GM12865 (cell line): ENCODE data around the gene RNASEL.

Experiments
- DNase-seq: peaks from one replicate; pipeline ENCODE4 v3.0.0; 2010; ENCODE audit warnings: low read depth
- H3K4me3 ChIP-seq: 2 replicates; pipeline ENCODE4 v1.5.1; 2011; ENCODE audit warnings: mild to moderate bottlenecking, low read depth, low read length, control low read depth
- CTCF ChIP-seq: IDR thresholded peaks from 2 replicates; pipeline ENCODE4 v1.5.1; 2011; ENCODE audit warnings: low read length, control low read depth, low read depth, inconsistent platforms; ENCODE audit not compliant: insufficient read depth; ENCODE audit errors: missing control alignments

RNASEL gene

DNA sequence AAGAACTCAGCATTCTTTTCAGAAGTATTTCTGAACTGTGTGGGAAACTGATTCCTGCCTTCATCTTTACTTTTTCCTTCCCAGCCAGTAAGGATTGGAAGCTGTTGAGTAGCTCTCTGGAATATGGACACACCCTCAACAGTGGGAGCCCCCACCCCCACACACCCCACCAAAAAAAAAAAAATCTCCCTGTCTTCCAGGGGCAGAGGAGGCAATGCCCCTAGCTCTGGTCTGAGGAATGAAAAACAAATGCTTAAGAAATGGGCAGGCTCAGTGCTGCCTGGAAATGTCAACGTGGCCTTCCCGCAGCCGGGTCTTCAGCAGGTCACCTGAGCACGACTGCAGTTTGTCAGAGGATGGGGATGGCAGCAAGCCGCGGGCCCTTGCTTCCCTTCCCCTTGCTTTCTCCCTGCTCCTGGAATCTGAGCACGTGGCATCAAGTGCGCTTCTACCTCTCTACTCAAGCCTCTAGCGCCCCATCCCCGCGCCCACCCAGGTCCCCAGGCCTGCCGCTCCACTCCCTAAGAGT, 14.7 kb upstream of the RNASEL start:
- no peak for TF ChIP-seq CTCF
- DNase-seq = peak; percentile 48

GRCh38 chr1:182602935-182603645, 14.0 kb upstream of the RNASEL start:
- H3K4me3 ChIP-seq = peak overlapping the region; percentile 81
- DNase-seq = no peak
- no peak for TF ChIP-seq CTCF

More for the DNA sequence above, 14.7 kb upstream of the RNASEL start:
- H3K4me3 ChIP-seq = peak overlapping the region; percentile 81

GRCh38 chr1:182601913-182602312, 12.9 kb upstream of the RNASEL start:
- no peak for DNase-seq
- H3K4me3 ChIP-seq = peak overlapping the region; percentile 81
- no peak for TF ChIP-seq CTCF

DNA sequence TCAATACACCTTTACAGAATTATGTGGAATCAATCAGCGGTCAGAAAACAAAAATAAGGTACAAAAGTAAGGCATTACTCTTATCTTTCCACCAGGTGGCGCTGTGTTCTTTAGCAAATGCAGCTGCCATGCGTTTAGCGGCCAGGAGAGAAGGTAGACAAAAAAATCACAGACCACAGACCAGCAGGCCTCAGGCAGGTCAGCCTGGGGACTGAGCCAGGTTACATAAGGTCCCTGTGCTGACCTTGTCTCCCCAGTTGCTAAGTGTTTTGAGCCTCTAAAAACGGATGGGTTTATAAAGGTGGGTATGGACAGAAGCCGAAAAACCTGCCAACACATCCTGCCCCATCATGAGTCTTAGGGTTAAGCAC, 12.3 kb upstream of the RNASEL start:
- DNase-seq = peak; percentile 93
- TF ChIP-seq CTCF = peak; percentile 71
- H3K4me3 ChIP-seq = peak overlapping the region; percentile 81

DNA sequence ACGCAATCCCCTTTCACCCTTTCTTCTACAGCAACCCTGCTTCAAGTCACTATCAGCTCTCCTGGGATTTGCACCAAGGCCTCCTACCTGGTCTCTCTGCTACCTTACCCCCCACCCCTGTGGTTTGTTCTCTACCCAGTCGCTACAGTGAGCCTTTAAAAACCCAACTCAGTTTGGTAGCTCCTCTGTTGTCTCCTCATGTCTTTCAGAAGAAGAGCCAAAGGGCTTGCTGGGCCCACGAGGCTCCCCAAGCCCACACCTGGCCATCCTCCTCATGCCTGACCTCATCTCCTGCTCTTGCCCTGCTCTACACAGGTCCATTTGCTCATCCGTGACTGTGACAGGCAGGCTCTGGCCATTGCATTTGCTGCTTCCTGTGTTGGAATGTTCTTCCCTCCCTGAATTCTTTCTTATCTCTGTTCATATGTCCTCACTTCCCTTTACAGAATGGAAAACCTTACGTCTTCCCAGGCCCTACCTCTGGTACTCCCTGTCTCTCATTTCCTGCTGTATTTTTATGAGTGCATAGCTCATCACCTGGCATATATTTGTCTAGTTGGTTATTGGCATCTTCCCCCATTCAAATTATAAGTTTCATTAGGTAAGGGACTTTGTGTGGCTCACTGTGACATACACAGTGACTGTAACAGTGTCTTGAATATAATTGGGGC, 11.8 kb upstream of the RNASEL start:
- peak overlapping the region; percentile 81 for H3K4me3 ChIP-seq
- TF ChIP-seq CTCF = no peak

DNA sequence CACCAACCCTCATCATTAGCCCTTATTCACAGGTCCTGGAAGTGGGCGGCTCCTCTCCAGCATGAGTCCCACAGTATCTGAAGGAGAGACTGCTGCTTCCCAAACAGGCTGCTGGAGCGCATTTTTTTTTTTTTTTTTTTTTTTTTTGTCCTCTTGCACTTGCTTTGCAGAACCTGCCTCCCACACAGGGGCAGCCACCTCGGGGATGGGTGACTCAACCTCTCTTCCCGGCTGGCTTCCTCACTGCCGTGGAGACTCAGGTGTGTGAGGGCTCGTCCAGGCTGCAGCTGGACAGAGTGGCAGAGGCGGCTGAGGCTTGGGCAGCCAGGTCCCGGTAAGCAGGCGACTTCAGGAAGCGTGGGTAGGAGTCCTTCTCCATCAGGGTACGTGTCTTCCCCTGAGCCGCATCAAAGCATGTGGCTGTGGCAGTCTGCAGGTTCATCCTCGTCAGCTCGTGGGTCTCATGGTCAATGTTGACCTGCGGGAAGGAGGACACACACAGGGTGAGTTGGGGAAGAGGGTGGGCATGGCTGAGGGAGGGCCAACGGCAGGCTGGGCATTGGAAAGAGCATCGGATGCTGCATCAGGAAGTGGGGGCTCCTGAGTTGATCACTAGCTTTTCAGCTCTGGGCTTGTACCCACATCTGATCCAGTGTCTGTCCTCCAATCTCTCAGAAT, 11.1 kb upstream of the RNASEL start:
- no peak overlapping the region for H3K4me3 ChIP-seq
- no peak for TF ChIP-seq CTCF
- no peak for DNase-seq

More for the DNA sequence above, 11.8 kb upstream of the RNASEL start:
- no peak for DNase-seq
